Measurements from ENCODE around the gene ARRB1.

- TF ChIP-seq POLR2A (IDR thresholded peaks at IDR 0.05; ENCODE audit: extremely low read depth, insufficient read length) (no peak), CTCF (IDR thresholded peaks at IDR 0.05; ENCODE audit: low read depth, low read length) (no peak), MAX (IDR thresholded peaks at IDR 0.05; ENCODE audit: low read depth, low read length) (no peak)
These were observed 74.2 kb downstream of the ARRB1 start for GRCh38 chr11:75277211-75277805.
